ELF-1 (cell line): ENCODE data around the gene EPHX1.

Source experiments
- DNase-seq: peaks from one replicate; pipeline ENCODE4 v3.0.0-alpha.2; 2016; ENCODE audit warnings: low read depth, low spot score

Gene EPHX1

GRCh38 chr1:225860876-225861441, 51.0 kb downstream of the EPHX1 start:
- no peak for DNase-seq

- no peak for DNase-seq
Measured at GRCh38 chr1:225861834-225862580, 52.1 kb downstream of the EPHX1 start.

- no peak for DNase-seq
Measured at GRCh38 chr1:225862581-225862950, 52.6 kb downstream of the EPHX1 start.

- DNase-seq = no peak
Measured at GRCh38 chr1:225863167-225863566, 53.2 kb downstream of the EPHX1 start.

GRCh38 chr1:225865514-225865913, 55.6 kb downstream of the EPHX1 start:
- DNase-seq = no peak

GRCh38 chr1:225866061-225866837, 56.3 kb downstream of the EPHX1 start:
- no peak for DNase-seq

- no peak for DNase-seq
Measured at GRCh38 chr1:225866981-225867380, 57.1 kb downstream of the EPHX1 start.

GRCh38 chr1:225868631-225869330, 58.9 kb downstream of the EPHX1 start:
- DNase-seq = no peak

- no peak for DNase-seq
Measured at GRCh38 chr1:225870911-225871310, 61.0 kb downstream of the EPHX1 start.

GRCh38 chr1:225871359-225872074, 61.6 kb downstream of the EPHX1 start:
- no peak for DNase-seq

GRCh38 chr1:225872075-225872430, 62.1 kb downstream of the EPHX1 start:
- no peak for DNase-seq

- DNase-seq = no peak
Measured at GRCh38 chr1:225873281-225873850, 63.4 kb downstream of the EPHX1 start.

- no peak for DNase-seq
Measured at GRCh38 chr1:225874431-225874830, 64.5 kb downstream of the EPHX1 start.

- peak; percentile 74 for DNase-seq
Measured at GRCh38 chr1:225875044-225875815, 65.3 kb downstream of the EPHX1 start.

GRCh38 chr1:225876900-225877510, 67.1 kb downstream of the EPHX1 start:
- DNase-seq = no peak

- peak; percentile 67 for DNase-seq
Measured at GRCh38 chr1:225877580-225877979, 67.7 kb downstream of the EPHX1 start.

- DNase-seq = no peak
Measured at GRCh38 chr1:225878282-225878681, 68.4 kb downstream of the EPHX1 start.

GRCh38 chr1:225879521-225880221, 69.7 kb downstream of the EPHX1 start:
- DNase-seq = no peak

- DNase-seq = no peak
Measured at GRCh38 chr1:225880222-225880588, 70.3 kb downstream of the EPHX1 start.
